SK-N-MC (cell line): ENCODE measurements around the gene SWT1.

ENCODE experiments used
- DNase-seq: peaks from one replicate; pipeline ENCODE4 v3.0.0-alpha.2; 2011; ENCODE audit warnings: low read depth, low spot score
- H3K27ac ChIP-seq: fragments of 200-600 bp; sonication (generic); 2 replicates; pipeline ENCODE4 v1.5.1; 2016; ENCODE audit warnings: mixed run types
- H3K36me3 ChIP-seq: fragments of 200-600 bp; sonication (generic); 2 replicates; pipeline ENCODE4 v1.6.1; 2017; ENCODE audit warnings: antibody characterized with exemption, low read length, mixed read lengths; ENCODE audit not compliant: insufficient read depth
- H3K4me3 ChIP-seq: fragments of 200-600 bp; sonication (generic); 2 replicates; pipeline ENCODE4 v1.5.1; 2016
- H3K9ac ChIP-seq: fragments of 200-600 bp; sonication (generic); 2 replicates; pipeline ENCODE4 v1.8.0; 2017; ENCODE audit warnings: mixed run types, mixed read lengths; ENCODE audit not compliant: insufficient read length
- H3K9me3 ChIP-seq: fragments of 200-600 bp; sonication (generic); 2 replicates; pipeline ENCODE4 v1.6.1; 2017; ENCODE audit warnings: low read depth, mild to moderate bottlenecking, antibody characterized with exemption, low read length, moderate library complexity, mixed read lengths
- EZH2 ChIP-seq: fragments of 200-600 bp; sonication (generic); IDR thresholded peaks from one replicate; pipeline ENCODE4 v1.6.1; 2017; ENCODE audit warnings: antibody characterized with exemption
- FOXP2 ChIP-seq: optimal IDR thresholded peaks from 2 replicates; pipeline ENCODE3; 2011; ENCODE audit warnings: mild to moderate bottlenecking, moderate library complexity; ENCODE audit not compliant: insufficient read depth; ENCODE audit errors: extremely low read length, control extremely low read depth
- POLR2AphosphoS5 ChIP-seq: IDR thresholded peaks from 2 replicates; pipeline ENCODE4 v1.6.1; 2012; ENCODE audit warnings: mild to moderate bottlenecking, low read depth, low read length, borderline replicate concordance

Gene SWT1

DNA sequence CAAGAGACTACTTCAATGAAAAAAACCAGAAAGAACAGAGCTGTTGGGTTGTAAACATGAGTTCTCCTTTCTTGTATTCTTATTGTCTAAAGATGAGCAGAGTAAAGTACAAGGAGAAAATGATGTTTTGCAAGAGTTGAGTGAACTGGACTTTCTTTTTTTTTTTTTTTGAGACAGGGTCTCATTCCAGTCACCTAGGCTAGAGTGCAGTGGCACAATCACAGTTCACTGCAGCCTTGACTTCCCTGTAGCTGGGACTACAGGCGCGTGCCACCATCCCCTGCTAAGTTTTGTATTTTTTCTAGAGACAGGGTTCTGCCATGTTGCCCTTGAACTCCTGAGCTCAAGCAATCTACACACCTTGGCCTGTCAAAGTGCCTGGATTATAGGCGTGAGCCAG is 167.2 kb downstream of the SWT1 start:
- TF ChIP-seq FOXP2: no peak
- no peak for TF ChIP-seq EZH2
- no peak for TF ChIP-seq POLR2AphosphoS5
- H3K27ac ChIP-seq: no peak overlapping the region
- no peaks in the 10 kb centered on the region for H3K36me3 ChIP-seq
- no peak overlapping the region for H3K4me3 ChIP-seq
- no peak overlapping the region for H3K9ac ChIP-seq
- no peak for DNase-seq
- H3K9me3 ChIP-seq: no peaks in the 10 kb centered on the region

DNA sequence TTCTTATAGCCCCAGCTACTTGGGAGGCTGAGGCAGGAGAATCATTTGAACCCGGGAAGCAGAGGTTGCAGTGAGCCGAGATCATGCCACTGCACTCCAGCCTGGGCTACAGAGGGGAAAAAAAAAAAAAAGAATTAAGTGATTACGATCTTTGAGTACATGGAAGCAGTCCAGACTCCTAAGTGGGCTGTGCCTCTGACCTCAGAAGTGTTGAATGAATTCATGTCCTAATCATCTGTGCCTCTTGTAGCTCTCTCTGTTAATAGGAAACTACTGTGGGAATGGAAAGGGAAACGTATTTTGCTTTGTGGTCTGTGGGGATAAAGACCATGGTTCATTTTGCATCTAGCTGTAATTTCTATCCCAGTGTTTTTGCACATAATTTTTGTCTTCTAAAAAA is 168.4 kb downstream of the SWT1 start:
- DNase-seq: no peak
- Histone ChIP-seq H3K9me3 (no peaks in the 10 kb centered on the region), H3K4me3 (no peak overlapping the region), H3K9ac (no peak overlapping the region), H3K36me3 (no peaks in the 10 kb centered on the region), H3K27ac (no peak overlapping the region)
- no peak for TF ChIP-seq EZH2
- TF ChIP-seq POLR2AphosphoS5: no peak
- TF ChIP-seq FOXP2: no peak

DNA sequence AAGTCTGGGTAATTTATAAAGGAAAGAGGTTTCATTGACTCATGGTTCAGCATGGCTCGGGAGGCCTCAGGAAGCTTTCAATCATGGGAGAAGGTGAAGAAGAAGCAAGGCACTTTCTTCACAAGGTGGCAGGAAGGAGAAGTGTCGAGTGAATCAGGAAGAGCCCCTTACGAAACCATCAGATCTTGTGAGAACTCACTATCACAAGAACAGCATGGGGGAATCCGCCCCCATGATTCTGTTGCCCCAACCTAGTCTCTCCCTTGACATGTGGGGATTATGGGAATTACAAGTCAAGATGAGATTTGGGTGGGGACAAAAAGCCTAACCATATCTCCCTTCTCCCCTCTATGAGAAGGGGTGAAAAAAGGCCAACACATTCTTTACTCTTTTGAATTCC is 171.3 kb downstream of the SWT1 start:
- no peak for DNase-seq
- Histone ChIP-seq H3K27ac (no peak overlapping the region), H3K36me3 (no peaks in the 10 kb centered on the region), H3K9me3 (no peaks in the 10 kb centered on the region), H3K9ac (no peak overlapping the region), H3K4me3 (no peak overlapping the region)
- TF ChIP-seq EZH2 (no peak), POLR2AphosphoS5 (no peak), FOXP2 (no peak)

DNA sequence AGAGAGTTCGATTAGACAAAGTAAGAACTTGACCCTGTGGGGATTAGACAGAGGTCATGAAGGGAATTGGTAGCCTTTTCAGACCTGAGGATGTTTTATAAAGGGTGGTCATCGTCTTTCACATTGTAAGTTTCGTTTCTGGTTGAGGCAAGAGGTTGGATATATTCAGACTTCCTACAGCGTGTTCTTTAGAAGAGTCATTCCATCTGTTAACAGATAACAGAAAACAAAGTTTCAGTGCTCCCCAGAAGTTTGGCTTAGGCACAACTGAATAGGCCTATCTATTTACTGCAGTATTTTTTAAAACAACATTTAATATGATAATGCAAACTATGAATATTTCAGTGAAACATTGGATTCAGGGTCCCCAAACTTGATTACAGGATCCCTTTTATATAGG is 177.2 kb downstream of the SWT1 start:
- Histone ChIP-seq H3K9ac (no peak overlapping the region), H3K36me3 (no peaks in the 10 kb centered on the region), H3K27ac (no peak overlapping the region), H3K4me3 (no peak overlapping the region), H3K9me3 (no peaks in the 10 kb centered on the region)
- DNase-seq: no peak
- TF ChIP-seq EZH2 (no peak), FOXP2 (no peak), POLR2AphosphoS5 (no peak)

DNA sequence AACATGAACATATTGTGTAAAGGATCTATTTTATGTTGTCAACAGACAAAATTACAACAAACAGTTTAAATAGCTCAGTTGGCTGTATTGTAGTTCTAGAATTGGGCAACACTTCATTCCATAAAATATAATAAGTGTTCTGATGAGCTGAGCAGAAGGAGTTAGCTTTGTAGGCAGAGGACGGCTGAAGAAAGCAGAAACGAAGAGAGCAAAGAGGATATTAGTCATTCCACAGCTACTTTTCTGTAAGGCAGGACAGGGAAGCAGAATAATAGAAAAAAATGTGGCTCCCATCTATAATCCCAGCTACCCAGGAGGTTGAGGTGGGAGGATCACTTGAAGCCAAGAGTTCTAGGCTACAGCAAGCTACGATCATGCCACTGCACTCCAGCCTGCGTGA is 180.3 kb downstream of the SWT1 start:
- Histone ChIP-seq H3K36me3 (no peaks in the 10 kb centered on the region), H3K9ac (no peak overlapping the region), H3K27ac (no peak overlapping the region), H3K4me3 (no peak overlapping the region), H3K9me3 (no peaks in the 10 kb centered on the region)
- TF ChIP-seq POLR2AphosphoS5: no peak
- no peak for TF ChIP-seq EZH2
- TF ChIP-seq FOXP2: no peak
- no peak for DNase-seq

DNA sequence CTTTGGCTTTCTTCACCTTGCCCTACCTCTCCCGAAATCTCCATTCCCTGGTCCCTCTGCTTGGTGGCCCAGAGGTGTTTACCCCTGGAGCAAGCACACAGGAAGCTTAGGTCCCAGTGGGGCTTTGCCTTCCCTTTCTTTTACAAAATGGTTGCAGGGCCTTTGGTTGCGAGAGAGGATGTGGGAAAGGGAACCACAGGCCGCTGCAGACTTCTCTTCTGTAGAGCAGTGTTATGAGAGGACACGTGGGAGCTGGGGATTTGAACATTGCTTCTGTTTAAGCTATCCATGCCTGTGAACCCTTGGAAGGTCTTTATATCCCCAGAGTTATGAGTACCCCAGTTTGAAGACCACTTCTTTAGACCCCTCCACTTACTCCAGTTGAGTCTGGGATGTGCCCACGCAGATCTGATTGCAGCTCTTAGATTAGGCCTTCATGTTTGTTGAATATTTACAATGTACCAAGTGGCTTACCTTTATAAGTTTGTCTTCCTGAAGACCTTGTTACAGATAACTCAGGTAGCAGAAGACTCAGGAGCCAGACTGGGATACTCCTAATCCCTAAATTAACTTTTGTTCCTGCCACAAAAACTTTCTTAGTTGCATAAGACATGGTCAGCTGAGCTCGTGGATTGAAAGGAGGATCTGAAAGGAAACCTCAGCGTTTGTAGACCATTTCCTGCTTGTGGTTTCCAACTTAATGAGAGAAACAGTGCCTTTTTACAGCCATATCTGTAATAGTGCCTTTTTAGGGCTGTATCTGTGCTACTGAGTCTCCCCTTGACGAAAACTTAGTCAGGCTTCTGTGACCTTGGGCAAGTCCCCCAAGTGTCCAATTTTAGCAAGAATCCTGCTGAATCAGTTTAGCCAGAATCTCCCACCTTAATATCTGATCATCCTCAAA is 182.0 kb downstream of the SWT1 start:
- Histone ChIP-seq H3K27ac (no peak overlapping the region), H3K9ac (no peak overlapping the region), H3K4me3 (no peak overlapping the region), H3K36me3 (no peaks in the 10 kb centered on the region), H3K9me3 (no peaks in the 10 kb centered on the region)
- DNase-seq: no peak
- TF ChIP-seq FOXP2 (no peak), EZH2 (no peak), POLR2AphosphoS5 (no peak)

DNA sequence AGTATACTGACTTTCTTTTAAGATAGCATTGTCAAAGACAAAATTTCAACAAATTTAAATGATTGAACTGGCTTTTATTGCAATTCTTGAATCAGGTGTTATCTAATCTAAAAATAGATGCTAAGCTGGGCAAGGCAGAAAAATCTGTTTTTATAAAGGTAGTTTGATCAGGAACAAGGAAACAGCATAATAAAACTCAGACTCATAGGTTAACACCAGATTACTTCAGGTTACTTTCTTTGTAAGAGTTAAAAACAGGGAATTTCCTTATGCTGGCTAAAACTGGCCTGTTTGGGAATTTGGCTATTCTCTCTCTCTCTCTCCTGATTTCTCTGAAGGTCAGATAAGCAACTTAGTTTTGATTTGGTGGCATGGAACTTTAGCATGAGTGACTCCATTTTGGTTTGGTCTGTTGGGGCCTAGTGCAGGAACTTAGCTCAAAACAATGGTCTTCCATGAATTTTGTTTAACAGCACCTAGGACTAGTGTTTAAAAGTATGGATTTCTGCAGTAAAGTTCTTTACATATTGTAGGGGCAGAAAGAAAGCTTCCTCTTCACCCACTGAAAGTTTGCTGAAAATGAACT is 184.3 kb downstream of the SWT1 start:
- DNase-seq: no peak
- H3K9ac ChIP-seq: no peak overlapping the region
- TF ChIP-seq FOXP2: no peak
- no peak for TF ChIP-seq EZH2
- no peak for TF ChIP-seq POLR2AphosphoS5
- no peaks in the 10 kb centered on the region for H3K36me3 ChIP-seq
- H3K9me3 ChIP-seq: no peaks in the 10 kb centered on the region
- no peak overlapping the region for H3K4me3 ChIP-seq
- no peak overlapping the region for H3K27ac ChIP-seq
